SKM-1 treated with dmso at 0.1 percent for 144 hours (cell line): ENCODE data around the gene HERPUD1.
"Not testable (repeated sequence)": the region's sequence is repeated elsewhere in the genome, so short reads cannot be mapped to it uniquely, and the experiment has no call there.

ENCODE experiments used
- DNase-seq: peaks from one replicate; lab custom pipeline; 2025; ENCODE audit not compliant: unreplicated experiment; lab: John Stamatoyannopoulos, UW

HERPUD1 gene

GRCh38 chr16:56933828-56934598, 2.1 kb downstream of the HERPUD1 start:
- DNase-seq: no peak

DNA sequence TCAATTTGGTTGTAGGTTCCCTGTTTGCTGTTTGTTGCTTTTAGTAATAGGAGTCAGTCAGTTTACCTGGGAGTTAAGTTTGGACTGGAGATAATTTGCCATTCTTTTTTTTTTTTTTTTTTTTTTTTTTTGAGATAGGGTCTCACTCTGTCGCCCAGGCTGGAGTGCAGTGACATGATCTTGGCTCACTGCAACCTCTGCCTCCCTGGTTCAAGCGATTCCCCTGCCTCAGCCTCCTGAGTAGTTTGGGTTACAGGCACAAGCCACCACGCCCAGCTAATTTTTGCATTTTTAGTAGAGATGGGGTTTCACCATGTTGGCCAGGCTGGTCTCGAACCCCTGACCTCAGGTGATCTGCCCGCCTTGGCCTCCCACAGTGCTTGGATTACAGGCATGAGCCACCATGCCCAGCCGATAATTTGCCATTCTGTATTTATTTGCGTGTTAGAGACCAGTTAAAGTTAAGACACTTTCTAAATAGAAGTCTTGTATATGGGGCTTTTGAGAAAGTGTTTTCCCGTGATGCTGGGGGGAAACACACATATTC, 2.7 kb downstream of the HERPUD1 start:
- DNase-seq: not testable (repeated sequence)

- DNase-seq: no peak
These were observed 3.3 kb downstream of the HERPUD1 start for GRCh38 chr16:56935201-56935600.

DNA sequence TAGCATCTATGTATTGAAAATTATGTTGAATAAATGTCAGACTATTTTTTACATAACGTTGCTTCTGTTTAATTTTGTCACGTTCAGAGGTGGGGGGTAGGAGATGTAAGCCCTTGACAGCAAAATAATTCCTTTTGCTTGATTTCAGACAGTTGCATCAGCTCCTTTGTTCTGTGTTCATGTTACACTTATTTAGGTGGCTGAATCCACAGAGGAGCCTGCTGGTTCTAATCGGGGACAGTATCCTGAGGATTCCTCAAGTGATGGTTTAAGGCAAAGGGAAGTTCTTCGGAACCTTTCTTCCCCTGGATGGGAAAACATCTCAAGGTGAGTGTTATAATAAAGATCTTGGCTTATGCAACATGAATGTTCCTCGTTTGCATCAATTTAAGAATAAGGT, 4.5 kb downstream of the HERPUD1 start:
- no peak for DNase-seq

DNA sequence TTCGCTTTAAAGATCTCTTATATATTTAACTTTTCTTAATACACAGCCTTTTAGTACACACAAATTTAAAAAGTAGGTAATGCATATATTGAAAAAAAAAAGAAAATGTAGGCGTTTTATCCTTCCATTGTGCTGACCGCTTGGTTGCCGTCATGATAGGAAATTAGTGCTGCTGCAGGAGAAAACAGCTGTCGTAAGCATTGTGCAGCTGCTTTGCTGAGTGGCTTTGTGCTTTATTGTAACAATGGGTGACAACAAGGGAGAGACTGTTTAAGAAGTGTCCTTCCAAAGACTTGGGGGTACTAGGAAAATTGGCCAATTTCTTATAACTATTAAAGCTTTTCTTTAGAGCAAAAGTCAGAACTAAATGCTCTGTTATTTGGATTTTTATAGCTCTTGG, 5.0 kb downstream of the HERPUD1 start:
- DNase-seq: no peak

DNA sequence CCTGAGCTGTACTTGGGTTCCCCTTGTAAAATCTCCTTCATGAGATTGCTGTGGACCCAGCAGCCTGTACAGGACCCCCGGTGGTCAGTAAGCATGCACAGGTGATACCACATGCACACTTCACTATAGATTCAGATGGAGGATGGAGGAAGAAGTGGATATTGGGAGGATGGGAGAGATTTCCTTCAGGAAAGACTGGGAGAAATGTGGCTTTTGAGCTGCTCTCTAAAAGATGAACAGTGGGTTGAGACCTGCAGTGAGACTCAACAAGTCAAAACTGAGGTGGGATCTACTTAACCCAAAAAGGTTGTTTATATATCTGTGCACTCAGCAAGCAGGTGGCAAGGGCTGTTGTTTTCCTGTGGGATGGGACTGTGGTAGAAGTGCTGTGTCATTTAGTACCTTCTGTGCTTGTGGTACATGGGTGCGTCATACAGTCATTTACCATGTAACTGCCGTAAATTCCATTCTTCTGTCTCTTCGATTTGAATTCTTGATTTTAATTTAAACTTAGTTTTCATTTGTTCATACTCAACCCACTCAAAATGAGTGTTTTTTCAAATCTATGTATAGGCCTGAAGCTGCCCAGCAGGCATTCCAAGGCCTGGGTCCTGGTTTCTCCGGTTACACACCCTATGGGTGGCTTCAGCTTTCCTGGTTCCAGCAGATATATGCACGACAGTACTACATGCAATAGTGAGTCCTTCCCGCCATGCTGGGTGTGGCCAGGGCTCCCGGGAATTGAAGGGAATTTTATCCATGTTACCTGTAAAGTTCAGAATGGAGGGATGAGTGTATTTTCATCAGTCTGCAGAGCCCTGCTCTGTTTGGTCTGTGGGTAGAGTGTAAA, 6.9 kb downstream of the HERPUD1 start:
- DNase-seq: no peak

DNA sequence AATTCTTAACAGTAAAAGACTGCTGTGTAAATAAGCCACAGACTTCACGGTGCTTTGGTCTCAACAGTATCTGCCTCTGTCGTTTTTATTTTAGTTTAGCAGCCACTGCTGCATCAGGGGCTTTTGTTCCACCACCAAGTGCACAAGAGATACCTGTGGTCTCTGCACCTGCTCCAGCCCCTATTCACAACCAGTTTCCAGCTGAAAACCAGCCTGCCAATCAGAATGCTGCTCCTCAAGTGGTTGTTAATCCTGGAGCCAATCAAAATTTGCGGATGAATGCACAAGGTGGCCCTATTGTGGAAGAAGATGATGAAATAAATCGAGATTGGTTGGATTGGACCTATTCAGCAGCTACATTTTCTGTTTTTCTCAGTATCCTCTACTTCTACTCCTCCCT, 7.9 kb downstream of the HERPUD1 start:
- DNase-seq: no peak

DNA sequence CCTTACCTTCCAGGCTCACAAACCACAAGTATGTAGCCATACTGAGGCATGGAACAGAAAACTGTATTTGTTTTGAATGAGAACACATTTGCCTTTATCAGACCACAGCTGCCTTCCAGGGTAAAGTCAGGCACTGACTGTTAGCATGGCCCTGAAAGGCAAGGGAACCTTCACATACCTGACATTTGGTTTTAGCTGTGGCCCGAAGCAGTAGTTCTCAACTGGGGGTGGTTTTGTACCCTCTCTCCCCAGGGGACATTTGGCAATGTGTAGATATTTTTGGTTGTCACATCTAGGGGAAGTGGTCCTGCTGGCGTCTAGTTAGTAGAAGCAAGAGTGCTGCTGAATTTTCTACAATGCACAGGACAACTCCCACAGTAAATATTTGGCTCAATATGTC, 9.2 kb downstream of the HERPUD1 start:
- peak; percentile 14 for DNase-seq

DNA sequence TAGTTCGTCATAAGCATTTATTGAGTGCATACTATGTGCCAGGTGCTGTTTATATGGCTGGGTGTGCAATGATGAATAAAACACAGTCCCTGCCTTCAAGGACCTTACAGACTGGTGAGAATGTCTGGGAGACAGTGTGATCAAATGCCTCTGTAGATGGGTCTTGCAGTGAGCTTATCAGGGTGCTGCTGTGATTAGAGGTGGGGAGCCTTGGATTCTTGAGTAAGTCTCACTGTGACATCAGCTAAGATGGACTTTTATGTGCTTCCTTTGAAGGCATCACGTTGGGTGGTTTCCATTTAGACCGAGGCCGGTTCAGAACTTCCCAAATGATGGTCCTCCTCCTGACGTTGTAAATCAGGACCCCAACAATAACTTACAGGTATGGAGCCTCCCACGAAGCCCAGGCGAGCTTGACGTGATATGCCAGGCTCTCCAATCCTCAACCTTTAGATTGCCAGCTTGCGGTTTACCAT, 10.0 kb downstream of the HERPUD1 start:
- no peak for DNase-seq

GRCh38 chr16:56943761-56944375, 11.9 kb downstream of the HERPUD1 start:
- no peak for DNase-seq

DNA sequence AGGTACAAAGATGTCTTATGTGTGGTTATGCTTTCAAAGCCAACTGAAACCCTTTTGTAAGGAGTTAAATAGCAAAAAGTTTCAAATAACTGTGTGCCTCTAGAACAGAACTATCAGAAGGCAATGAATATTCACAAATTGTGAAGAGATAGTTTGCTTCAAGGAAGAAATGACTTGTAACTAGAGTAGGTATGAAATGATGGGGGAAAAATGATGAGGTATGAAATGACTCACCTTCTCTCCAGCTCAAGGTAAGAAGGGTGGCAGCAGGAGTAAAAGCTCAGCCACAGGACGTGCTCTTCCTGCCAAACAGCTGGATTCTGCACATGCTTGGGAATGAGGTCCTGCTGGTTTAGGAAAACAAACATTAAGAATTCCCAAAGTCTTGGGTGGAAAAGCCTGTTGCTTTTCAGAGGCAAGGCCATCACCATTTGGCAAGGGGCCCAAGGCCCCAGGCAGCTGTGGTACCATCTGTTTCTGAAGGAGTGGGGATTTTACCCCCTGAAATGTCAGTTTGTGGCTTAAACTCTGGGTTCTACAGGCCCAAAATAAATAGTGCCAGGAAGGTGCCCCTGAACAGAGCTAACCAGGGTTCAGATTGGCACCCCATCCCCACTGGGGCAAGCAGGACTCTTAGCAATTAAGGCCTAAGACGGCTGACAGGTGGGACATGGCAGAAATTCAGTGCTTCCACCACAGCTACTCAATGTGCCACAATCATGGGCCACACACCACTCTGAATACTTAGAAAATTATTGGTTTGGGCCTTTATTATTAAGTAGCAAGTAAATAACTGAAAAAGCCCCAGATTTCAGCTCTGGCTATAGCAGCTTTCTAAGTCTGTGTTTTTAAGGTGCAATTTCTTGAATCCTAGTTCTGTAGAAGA, 13.3 kb downstream of the HERPUD1 start:
- no peak for DNase-seq

GRCh38 chr16:56945847-56946527, 14.0 kb downstream of the HERPUD1 start:
- DNase-seq: no peak

DNA sequence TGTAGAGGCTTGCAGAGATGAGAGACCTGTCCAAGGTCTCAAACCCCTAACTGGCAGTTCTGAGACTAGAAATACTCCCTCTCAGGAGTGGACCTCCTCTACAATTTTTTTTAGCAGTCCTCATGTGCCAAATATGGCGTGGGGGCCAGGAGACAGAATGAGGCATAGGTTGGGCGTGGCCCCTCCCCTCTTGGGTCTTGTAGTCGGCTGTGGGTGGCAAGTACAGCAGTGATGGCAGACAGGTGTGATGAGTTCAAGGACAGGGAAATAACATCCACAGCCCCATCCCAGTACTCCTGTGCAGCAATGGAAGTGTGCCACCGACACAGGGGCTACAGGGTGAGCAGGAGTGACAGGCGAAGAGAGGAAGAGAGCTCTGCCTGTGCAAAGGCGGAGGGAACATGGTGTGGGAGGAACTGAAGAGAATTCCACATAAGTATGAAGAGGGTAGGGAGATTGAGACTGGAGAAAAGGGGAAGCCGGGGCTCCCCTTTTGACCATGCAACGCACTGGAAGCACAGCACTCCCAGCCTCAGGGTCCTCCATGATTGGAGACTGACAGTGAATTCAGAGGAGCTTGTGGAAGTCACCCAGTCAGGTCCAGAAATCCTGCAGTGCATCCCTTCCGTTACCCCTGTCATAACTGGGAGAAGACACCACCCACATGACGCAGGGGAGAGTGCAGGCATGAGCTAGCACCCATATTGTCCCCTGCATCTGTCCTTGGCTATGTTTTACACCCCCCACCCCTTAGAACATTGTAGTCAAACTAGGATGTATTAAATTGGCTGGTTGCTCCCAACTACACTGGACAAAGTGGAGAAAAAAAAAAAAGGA, 15.0 kb downstream of the HERPUD1 start:
- no peak for DNase-seq

DNA sequence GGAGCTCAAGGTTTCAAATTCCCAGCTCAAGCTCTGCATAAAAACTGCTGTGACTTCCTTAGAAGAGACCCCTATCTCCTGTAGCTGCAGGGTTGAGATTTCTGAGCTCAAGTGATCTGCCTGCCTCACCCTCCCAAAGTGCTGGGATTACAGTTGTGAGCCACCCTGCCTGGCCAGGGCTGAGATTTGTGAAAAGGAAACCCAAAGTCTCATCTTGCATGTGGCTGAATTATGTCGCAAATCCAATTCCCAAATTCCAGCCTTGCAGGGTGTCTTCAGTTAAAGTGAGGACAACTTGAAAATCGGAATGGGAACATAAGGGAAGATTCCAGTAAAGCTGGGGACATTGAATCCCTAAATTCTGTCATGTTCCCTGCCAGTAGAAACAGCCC, 15.7 kb downstream of the HERPUD1 start:
- no peak for DNase-seq

- no peak for DNase-seq
These were observed 16.3 kb downstream of the HERPUD1 start for GRCh38 chr16:56948234-56948633.

- no peak for DNase-seq
These were observed 18.1 kb downstream of the HERPUD1 start for GRCh38 chr16:56950051-56950450.

DNA sequence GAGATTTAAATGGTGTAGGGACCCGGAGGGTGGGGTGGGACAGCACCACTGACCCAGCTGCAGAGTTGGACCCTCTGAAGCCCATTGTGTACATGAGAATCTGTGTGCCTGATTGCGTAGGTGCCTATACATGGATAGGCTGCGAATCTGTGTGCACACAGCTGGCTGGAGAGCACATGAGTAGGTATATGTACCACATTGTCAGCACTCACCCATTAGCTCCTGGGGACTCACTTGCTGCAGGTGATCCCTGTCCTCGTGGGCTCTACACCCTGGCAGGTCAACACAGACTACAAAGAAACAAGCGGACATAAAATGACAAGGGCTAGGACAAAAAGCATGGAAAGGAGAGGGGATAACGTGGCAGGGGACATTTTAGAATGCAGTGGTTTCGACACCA, 18.5 kb downstream of the HERPUD1 start:
- DNase-seq: no peak

GRCh38 chr16:56950881-56951771, 19.2 kb downstream of the HERPUD1 start:
- DNase-seq: peak; percentile 75
